Heart right ventricle (tissue), 16 donors: ENCODE data around the gene SLX4IP. TPM values are rescaled to one million over a fixed set of nuclear protein-coding genes. Genes with fewer than 3 reads are reported as not detected.

ENCODE experiments used
- ATAC-seq, 8 donors: fragments of 200-7000 bp; cut with Tn5 transposase; one replicate each; pipeline ENCODE4 v1.9.1; 2020; ENCODE audit warnings: mild to moderate bottlenecking in 8 of 8, moderate library complexity in 8 of 8, moderate number of reproducible peaks in 1 of 8
- DNase-seq, 2 donors: peaks; one replicate each; pipeline ENCODE4 v3.0.0-alpha.2; 2020
- H3K27ac ChIP-seq, 10 donors: fragments of 200-600 bp; sonication (generic) in 2 of 10; one replicate each; pipeline versions ENCODE4 v1.5.0 to v1.8.0; 2020 to 2022; ENCODE audit warnings: mild to moderate bottlenecking in 3 of 10
- H3K27me3 ChIP-seq, 7 donors: fragments of 200-600 bp; one replicate each; pipeline ENCODE4 v1.8.0; 2021 to 2022; ENCODE audit warnings: mild to moderate bottlenecking in 2 of 7
- H3K36me3 ChIP-seq, 9 donors: fragments of 200-600 bp; sonication (generic) in 1 of 9; one replicate each; pipeline versions ENCODE4 v1.5.0 to v1.8.0; 2020 to 2022; ENCODE audit warnings: mild to moderate bottlenecking in 2 of 9
- H3K4me1 ChIP-seq, 9 donors: fragments of 200-600 bp; sonication (generic) in 1 of 9; one replicate each; pipeline versions ENCODE4 v1.5.0 to v1.8.0; 2020 to 2022; ENCODE audit warnings: mild to moderate bottlenecking in 4 of 9
- H3K4me3 ChIP-seq, 10 donors: fragments of 200-600 bp; sonication (generic) in 2 of 10; one replicate each; pipeline versions ENCODE4 v1.5.0 to v1.8.0; 2020 to 2022; ENCODE audit warnings: mild to moderate bottlenecking in 7 of 10, moderate library complexity in 2 of 10
- H3K9me3 ChIP-seq, 11 donors: fragments of 200-600 bp in 10 of 11; sonication (generic) in 2 of 11; one replicate each; pipeline versions ENCODE4 v1.5.0 to v1.8.0; 2013 to 2022; ENCODE audit warnings: mild to moderate bottlenecking in 2 of 11, control low read depth in 1 of 11, moderate library complexity in 1 of 11
- CTCF ChIP-seq, 9 donors: fragments of 200-600 bp; sonication (generic) in 2 of 9; IDR thresholded peaks; one replicate each; pipeline versions ENCODE4 v1.5.0 to v1.8.0; 2021 to 2022; ENCODE audit warnings: antibody characterized with exemption in 9 of 9, mild to moderate bottlenecking in 5 of 9, moderate library complexity in 1 of 9
- WGBS, 2 donors: extraction: QIAGEN DNeasy Blood & Tissue Kit; methylation state at CpG; one replicate each; pipeline ENCODE4 v1.1.7; 2013; ENCODE audit warnings: inconsistent platforms in 1 of 2; 5-methylcytosine and 5-hydroxymethylcytosine counted together
- intact Hi-C, 10 donors: fragments of 100-400 bp; cut with DNase I; formaldehyde crosslinking; loops; one replicate each; pipeline versions ENCODE4 v1.11.1 to v1.14.2; 2022
- polyA plus RNA-seq, 2 donors: library from polyadenylated mRNA; stranded (reverse); fragments of 200-250 nt; gene quantifications; one replicate each; pipeline ENCODE4 v1.2.3, GENCODE V29; 2013
- total RNA-seq, 10 donors: library from RNA; stranded (reverse); fragmentation: NEBNext Ultra II Directional in 3 of 10; extraction: Animal tissue kit (Norgen Biotek cat#: 25700) in 3 of 10; gene quantifications; one replicate each; pipeline versions ENCODE4 v1.2.1 to v1.2.4, GENCODE V29; 2021 to 2023
- donor health status: Arrhythmogenic right ventricular cardiomyopathy.
- donor health status: ischemic (EF 13 %, LVEDD 7.1; RV severe dilation, severe dysfunction).
- donor health status: healthy with polysubstance abuse.
- donor health status: DM: no; HTN: yes; CAD: no.
- donor health status: DM: no; HTN: no; CAD: no.
- donor health status: ischemic (EF 25% LVEDD 6.9; RV normal size, moderate dysfunction).
- donor health status: ischemic (EF 25% LVEDD 5.7; RV mildly dilated, moderate dysfunction).
- donor health status: healthy.
- donor health status: DM: yes; HTN: yes; CAD: no.
- donor health status: Ischemic cardiomyopathy.
- donor health status: ischemic (EF 35%, LVEDD 5.7; RV mildly dilated, moderate dysfunction).
- donor health status: nonischemic (EF 11% LVEDD 7.7; RV severe dilation, severe dysfunction).
- donor health status: DM: yes; HTN: yes; CAD: no.
- donor health status: PGD.
- donor health status: ischemic (EF 29% LVEDD 5.4; RV normal size, mild dysfunction).
- donor health status: nonischemic (EF 23%, LVEDD 6.1; RV moderate dilation, normal function).

The SLX4IP gene
- total and polyA plus RNA-seq, 12 donors, result 0.71 to 3.1 (median 2.6) TPM

GRCh38 chr20:10466855-10467254 lies 31.8 kb downstream of the SLX4IP start:
- intact Hi-C loops, result loop anchor here in 6 of 10 donors (5.0 to 10.0 kb wide), 8 partner anchors 85 to 1078 kb away; partner anchors contain the start of gene JAG1 (in 2 of the 6)
- Histone ChIP-seq H3K27ac (peak overlapping the region in 8 of 10 donors; percentile 2 to 76 (median 46)), H3K4me1 (peaks cover 0 to 54% (median 43%) of the 10 kb centered on the region in 9 donors), H3K9me3 (peaks cover 0 to 6% (median 0%) of the 10 kb centered on the region in 11 donors), H3K27me3 (no peaks in the 10 kb centered on the region), H3K4me3 (peak overlapping the region in 3 of 10 donors; percentile 6 to 12 (median 8)), H3K36me3 (no peaks in the 10 kb centered on the region)
- WGBS, 2 donors, result 56% methylated on average over 3 of the region's 3 CpGs
- DNase-seq (no peak), ATAC-seq (no peak)
- no peak for TF ChIP-seq CTCF (IDR thresholded peaks at IDR 0.05)

GRCh38 chr20:10467681-10468339 lies 32.7 kb downstream of the SLX4IP start:
- intact Hi-C loops, result loop anchor here in 6 of 10 donors (2.0 to 10.0 kb wide), 10 partner anchors 84 to 1077 kb away; partner anchors contain the start of gene JAG1 (in 2 of the 6)
- H3K27ac ChIP-seq, result peak overlapping the region in 6 of 10 donors; percentile 3 to 76 (median 46)

GRCh38 chr20:10468340-10468845 lies 33.3 kb downstream of the SLX4IP start:
- TF ChIP-seq CTCF (IDR thresholded peaks at IDR 0.05), result no peak
- Histone ChIP-seq H3K9me3 (peaks cover 0 to 6% (median 0%) of the 10 kb centered on the region in 11 donors), H3K4me1 (peaks cover 0 to 57% (median 45%) of the 10 kb centered on the region in 9 donors), H3K4me3 (no peak overlapping the region), H3K27ac (peak overlapping the region in 3 of 10 donors; percentile 50 to 76 (median 72)), H3K27me3 (no peaks in the 10 kb centered on the region), H3K36me3 (no peaks in the 10 kb centered on the region)
- DNase-seq, result no peak
- intact Hi-C loops, result loop anchor here in 6 of 10 donors (2.0 to 10.0 kb wide), 10 partner anchors 84 to 1076 kb away; partner anchors contain the start of gene JAG1 (in 2 of the 6)
- 53 to 66% methylated on average over 2 of the region's 2 CpGs for WGBS, 2 donors
- no peak for ATAC-seq

More at GRCh38 chr20:10467681-10468339, 32.7 kb downstream of the SLX4IP start:
- Histone ChIP-seq H3K4me1 (peaks cover 0 to 53% (median 44%) of the 10 kb centered on the region in 9 donors), H3K4me3 (no peak overlapping the region), H3K36me3 (no peaks in the 10 kb centered on the region), H3K27me3 (no peaks in the 10 kb centered on the region), H3K9me3 (peaks cover 0 to 6% (median 0%) of the 10 kb centered on the region in 11 donors)
- no peak for DNase-seq
- WGBS, 2 donors, result 48 to 51% methylated on average over 3 of the region's 3 CpGs
- no peak for TF ChIP-seq CTCF (IDR thresholded peaks at IDR 0.05)
- ATAC-seq, result peak in 1 of 8 donors; percentile 21

GRCh38 chr20:10469056-10469455 lies 34.0 kb downstream of the SLX4IP start:
- DNase-seq (no peak), ATAC-seq (no peak)
- Histone ChIP-seq H3K27me3 (no peaks in the 10 kb centered on the region), H3K4me3 (no peak overlapping the region), H3K9me3 (peaks cover 0 to 5% (median 0%) of the 10 kb centered on the region in 11 donors), H3K4me1 (peaks cover 0 to 57% (median 49%) of the 10 kb centered on the region in 9 donors), H3K36me3 (no peaks in the 10 kb centered on the region), H3K27ac (peak overlapping the region in 1 of 10 donors; percentile 29)
- TF ChIP-seq CTCF (IDR thresholded peaks at IDR 0.05), result no peak
- 76 to 93% methylated on average over 2 of the region's 2 CpGs for WGBS, 2 donors
- intact Hi-C loops, result loop anchor here in 6 of 10 donors (2.0 to 10.0 kb wide), 10 partner anchors 83 to 1076 kb away; partner anchors contain the start of gene JAG1 (in 2 of the 6)
